ENCODE data around the gene C16orf46.

Gene C16orf46

DNA sequence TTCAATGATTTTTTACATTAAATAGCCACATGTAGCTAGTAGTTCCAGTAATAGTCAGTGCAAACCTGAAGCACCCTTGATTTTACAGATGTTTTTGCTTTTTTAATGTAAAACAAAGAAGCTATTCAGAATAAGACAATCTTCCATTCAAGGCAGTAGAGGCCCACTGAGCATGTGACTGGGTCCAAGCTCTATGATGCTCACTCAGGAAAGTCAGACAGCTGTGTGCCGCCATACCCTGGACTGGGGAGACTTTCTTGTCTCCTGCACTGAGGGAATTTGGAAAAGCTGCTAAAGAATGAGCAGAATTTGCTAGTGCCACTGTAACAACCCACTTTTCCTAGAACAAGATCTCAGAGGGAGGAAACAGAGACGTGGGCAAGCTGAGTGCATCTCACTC lies 58.5 kb downstream of the C16orf46 start:
- H3K9me3 ChIP-seq (ENCODE audit: low read length) = no peaks in the 10 kb centered on the region
- TF ChIP-seq, protein P1, sequence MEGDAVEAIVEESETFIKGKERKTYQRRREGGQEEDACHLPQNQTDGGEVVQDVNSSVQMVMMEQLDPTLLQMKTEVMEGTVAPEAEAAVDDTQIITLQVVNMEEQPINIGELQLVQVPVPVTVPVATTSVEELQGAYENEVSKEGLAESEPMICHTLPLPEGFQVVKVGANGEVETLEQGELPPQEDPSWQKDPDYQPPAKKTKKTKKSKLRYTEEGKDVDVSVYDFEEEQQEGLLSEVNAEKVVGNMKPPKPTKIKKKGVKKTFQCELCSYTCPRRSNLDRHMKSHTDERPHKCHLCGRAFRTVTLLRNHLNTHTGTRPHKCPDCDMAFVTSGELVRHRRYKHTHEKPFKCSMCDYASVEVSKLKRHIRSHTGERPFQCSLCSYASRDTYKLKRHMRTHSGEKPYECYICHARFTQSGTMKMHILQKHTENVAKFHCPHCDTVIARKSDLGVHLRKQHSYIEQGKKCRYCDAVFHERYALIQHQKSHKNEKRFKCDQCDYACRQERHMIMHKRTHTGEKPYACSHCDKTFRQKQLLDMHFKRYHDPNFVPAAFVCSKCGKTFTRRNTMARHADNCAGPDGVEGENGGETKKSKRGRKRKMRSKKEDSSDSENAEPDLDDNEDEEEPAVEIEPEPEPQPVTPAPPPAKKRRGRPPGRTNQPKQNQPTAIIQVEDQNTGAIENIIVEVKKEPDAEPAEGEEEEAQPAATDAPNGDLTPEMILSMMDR (IDR thresholded peaks at IDR 0.05; ENCODE audit: low read length) = no peak
- no peak for TF ChIP-seq EZH2 (IDR thresholded peaks at IDR 0.05; ENCODE audit: borderline replicate concordance, low read length)
- H3K4me1 ChIP-seq (ENCODE audit: insufficient read depth, low read length, severe bottlenecking) = no peaks in the 10 kb centered on the region
- no peaks in the 10 kb centered on the region for H4K20me1 ChIP-seq (ENCODE audit: insufficient read depth, low read length)
- H3K36me3 ChIP-seq (ENCODE audit: insufficient read depth, low read length) = peaks cover 98% of the 10 kb centered on the region
- no peak overlapping the region for H3K4me3 ChIP-seq (ENCODE audit: low read depth, low read length, poor library complexity, severe bottlenecking)
- H3K79me2 ChIP-seq (ENCODE audit: insufficient read depth, low read length) = no peaks in the 10 kb centered on the region
- no peaks in the 10 kb centered on the region for H3K27me3 ChIP-seq (ENCODE audit: insufficient read depth, low read length)
- H3F3A ChIP-seq (ENCODE audit: insufficient read depth, low read length) = no peaks in the 10 kb centered on the region
- H3K27ac ChIP-seq (ENCODE audit: low read depth, low read length, poor library complexity, severe bottlenecking) = no peak overlapping the region
- H3K9me2 ChIP-seq (ENCODE audit: low read depth, low read length) = no peaks in the 10 kb centered on the region
- H3K9ac ChIP-seq (ENCODE audit: low read length) = no peak overlapping the region
- no peak overlapping the region for H3K4me2 ChIP-seq (ENCODE audit: low read length)
- no peak overlapping the region for H2AFZ ChIP-seq (ENCODE audit: low read length)

DNA sequence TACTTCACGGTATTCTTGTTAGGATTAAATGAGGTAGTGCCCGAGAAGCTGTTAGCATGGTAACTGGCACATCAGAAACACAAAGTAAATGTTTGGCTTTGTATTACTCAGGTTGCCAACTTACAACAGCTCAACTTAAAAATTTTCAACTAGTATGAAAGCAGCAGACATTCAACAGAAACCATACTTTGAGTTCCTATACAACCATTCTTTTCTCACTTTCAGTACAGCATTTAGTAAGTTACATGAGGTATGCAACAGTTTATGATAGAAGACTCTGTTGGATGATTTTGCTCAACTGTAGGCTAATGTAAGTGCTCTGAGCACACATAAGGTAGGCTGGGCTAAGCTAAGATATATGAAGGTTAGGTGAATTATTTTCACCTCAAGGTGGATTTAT lies 62.4 kb downstream of the C16orf46 start:
- no peaks in the 10 kb centered on the region for H3K9me3 ChIP-seq (ENCODE audit: low read length)
- no peaks in the 10 kb centered on the region for H3F3A ChIP-seq (ENCODE audit: insufficient read depth, low read length)
- TF ChIP-seq, protein P1 (IDR thresholded peaks at IDR 0.05; ENCODE audit: low read length) = no peak
- TF ChIP-seq EZH2 (IDR thresholded peaks at IDR 0.05; ENCODE audit: borderline replicate concordance, low read length) = no peak
- H2AFZ ChIP-seq (ENCODE audit: low read length) = no peak overlapping the region
- H4K20me1 ChIP-seq (ENCODE audit: insufficient read depth, low read length) = no peaks in the 10 kb centered on the region
- no peaks in the 10 kb centered on the region for H3K4me1 ChIP-seq (ENCODE audit: insufficient read depth, low read length, severe bottlenecking)
- H3K9ac ChIP-seq (ENCODE audit: low read length) = no peak overlapping the region
- H3K27ac ChIP-seq (ENCODE audit: low read depth, low read length, poor library complexity, severe bottlenecking) = no peak overlapping the region
- H3K27me3 ChIP-seq (ENCODE audit: insufficient read depth, low read length) = no peaks in the 10 kb centered on the region
- 0 out of 2 replicates have a peak, but pooled peaks cover under 1% of the 10 kb centered on the region for H3K79me2 ChIP-seq (ENCODE audit: insufficient read depth, low read length)
- H3K4me2 ChIP-seq (ENCODE audit: low read length) = no peak overlapping the region
- no peak overlapping the region for H3K4me3 ChIP-seq (ENCODE audit: low read depth, low read length, poor library complexity, severe bottlenecking)
- peaks cover 86% of the 10 kb centered on the region for H3K36me3 ChIP-seq (ENCODE audit: insufficient read depth, low read length)
- H3K9me2 ChIP-seq (ENCODE audit: low read depth, low read length) = no peaks in the 10 kb centered on the region

DNA sequence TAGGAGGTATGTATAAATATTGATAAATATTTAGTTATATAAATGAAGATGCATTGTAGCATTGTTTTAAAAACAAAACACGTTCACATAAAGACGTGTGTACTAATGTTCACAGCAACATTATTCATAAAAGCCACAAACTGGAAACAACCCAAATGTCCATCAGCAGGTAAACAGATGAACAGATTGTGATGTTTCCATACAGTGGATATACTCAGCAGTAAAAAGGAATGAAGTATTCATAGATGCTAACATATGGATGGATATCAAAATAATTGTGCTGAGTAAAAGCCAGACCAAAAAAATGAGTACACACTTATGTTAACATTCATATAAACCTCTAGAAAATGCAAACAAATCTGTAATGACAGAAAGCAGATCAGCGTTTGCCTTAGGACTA lies 64.1 kb downstream of the C16orf46 start:
- H3K9me2 ChIP-seq (ENCODE audit: low read depth, low read length) = no peaks in the 10 kb centered on the region
- TF ChIP-seq, protein P1 (IDR thresholded peaks at IDR 0.05; ENCODE audit: low read length) = no peak
- TF ChIP-seq EZH2 (IDR thresholded peaks at IDR 0.05; ENCODE audit: borderline replicate concordance, low read length) = no peak
- peaks cover 73% of the 10 kb centered on the region for H3K36me3 ChIP-seq (ENCODE audit: insufficient read depth, low read length)
- peaks cover 17% of the 10 kb centered on the region for H3K79me2 ChIP-seq (ENCODE audit: insufficient read depth, low read length)
- H3F3A ChIP-seq (ENCODE audit: insufficient read depth, low read length) = no peaks in the 10 kb centered on the region
- H4K20me1 ChIP-seq (ENCODE audit: insufficient read depth, low read length) = no peaks in the 10 kb centered on the region
- H3K27me3 ChIP-seq (ENCODE audit: insufficient read depth, low read length) = no peaks in the 10 kb centered on the region
- peaks cover 9% of the 10 kb centered on the region for H3K4me1 ChIP-seq (ENCODE audit: insufficient read depth, low read length, severe bottlenecking)
- no peak overlapping the region for H3K4me2 ChIP-seq (ENCODE audit: low read length)
- H3K4me3 ChIP-seq (ENCODE audit: low read depth, low read length, poor library complexity, severe bottlenecking) = no peak overlapping the region
- no peaks in the 10 kb centered on the region for H3K9me3 ChIP-seq (ENCODE audit: low read length)
- H2AFZ ChIP-seq (ENCODE audit: low read length) = no peak overlapping the region
- H3K9ac ChIP-seq (ENCODE audit: low read length) = no peak overlapping the region
- no peak overlapping the region for H3K27ac ChIP-seq (ENCODE audit: low read depth, low read length, poor library complexity, severe bottlenecking)

All from OCI-LY1 (cell line).